NCI-H187 treated with DMSO at 0.1 percent for 48 hours (cell line): Measurements from ENCODE around the gene RACK1.
"Not testable (repeated sequence)": the region's sequence is repeated elsewhere in the genome, so short reads cannot be mapped to it uniquely, and the experiment has no call there.

Source experiments
- DNase-seq: peaks from one replicate; lab custom pipeline; 2025; lab: John Stamatoyannopoulos, UW

RACK1 gene

GRCh38 chr5:181243564-181244343, at the start of gene RACK1:
Gene RACK1, minus strand, starts transcription at chr5:181243906. Its CDS starts 106 bp downstream, at chr5:181243800.
- DNase-seq: no peak

GRCh38 chr5:181287331-181287730, 43.6 kb upstream of the RACK1 start:
- DNase-seq: not testable (repeated sequence)

- not testable (repeated sequence) for DNase-seq
Observed at GRCh38 chr5:181285962-181286705, 42.4 kb upstream of the RACK1 start.

- not testable (repeated sequence) for DNase-seq
Observed at GRCh38 chr5:181283841-181284755, 40.4 kb upstream of the RACK1 start.

- no peak for DNase-seq
Observed at GRCh38 chr5:181283347-181283746, 39.6 kb upstream of the RACK1 start.

GRCh38 chr5:181282874-181283273, 39.2 kb upstream of the RACK1 start:
- no peak for DNase-seq

- DNase-seq: not testable (repeated sequence)
Observed at GRCh38 chr5:181282415-181282814, 38.7 kb upstream of the RACK1 start.

GRCh38 chr5:181281984-181282316, 38.2 kb upstream of the RACK1 start:
- DNase-seq: no peak

GRCh38 chr5:181281077-181281983, 37.6 kb upstream of the RACK1 start:
- no peak for DNase-seq

GRCh38 chr5:181280251-181280762, 36.6 kb upstream of the RACK1 start:
- no peak for DNase-seq

GRCh38 chr5:181273433-181273744, 29.7 kb upstream of the RACK1 start:
- not testable (repeated sequence) for DNase-seq

GRCh38 chr5:181271081-181271480, 27.4 kb upstream of the RACK1 start:
- no peak for DNase-seq

GRCh38 chr5:181267907-181268306, 24.2 kb upstream of the RACK1 start:
- DNase-seq: not testable (repeated sequence)

- not testable (repeated sequence) for DNase-seq
Observed at GRCh38 chr5:181267291-181267904, 23.7 kb upstream of the RACK1 start.

- no peak for DNase-seq
Observed at GRCh38 chr5:181265092-181265671, 21.5 kb upstream of the RACK1 start.

GRCh38 chr5:181263633-181264032, 19.9 kb upstream of the RACK1 start:
- DNase-seq: no peak

- no peak for DNase-seq
Observed at GRCh38 chr5:181261320-181262049, 17.8 kb upstream of the RACK1 start.

- DNase-seq: no peak
Observed at GRCh38 chr5:181260720-181261319, 17.1 kb upstream of the RACK1 start, which contains the start of gene TRIM52. Gene TRIM52, minus strand, starts transcription at chr5:181261143. Its CDS starts 330 bp downstream, at chr5:181260813.
